GM18508 (cell line): ENCODE data around the gene SLC16A9.
A peak's percentile ranks its signal among the peaks of the same experiment; 100 is the strongest.
"Not testable (repeated sequence)": the region's sequence is repeated elsewhere in the genome, so short reads cannot be mapped to it uniquely, and the experiment has no call there.

ENCODE experiments used
- ATAC-seq: cut with Tn5 transposase; IDR thresholded peaks from one replicate; pipeline ENCODE4 v1.9.1; 2021; ENCODE audit warnings: moderate number of reproducible peaks; ENCODE audit not compliant: insufficient read depth, unreplicated experiment

Gene SLC16A9, protein sequence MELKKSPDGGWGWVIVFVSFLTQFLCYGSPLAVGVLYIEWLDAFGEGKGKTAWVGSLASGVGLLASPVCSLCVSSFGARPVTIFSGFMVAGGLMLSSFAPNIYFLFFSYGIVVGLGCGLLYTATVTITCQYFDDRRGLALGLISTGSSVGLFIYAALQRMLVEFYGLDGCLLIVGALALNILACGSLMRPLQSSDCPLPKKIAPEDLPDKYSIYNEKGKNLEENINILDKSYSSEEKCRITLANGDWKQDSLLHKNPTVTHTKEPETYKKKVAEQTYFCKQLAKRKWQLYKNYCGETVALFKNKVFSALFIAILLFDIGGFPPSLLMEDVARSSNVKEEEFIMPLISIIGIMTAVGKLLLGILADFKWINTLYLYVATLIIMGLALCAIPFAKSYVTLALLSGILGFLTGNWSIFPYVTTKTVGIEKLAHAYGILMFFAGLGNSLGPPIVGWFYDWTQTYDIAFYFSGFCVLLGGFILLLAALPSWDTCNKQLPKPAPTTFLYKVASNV

GRCh38 chr10:59709395-59710125, at the start of gene SLC16A9:
Gene SLC16A9, minus strand, starts transcription at chr10:59709850. Its CDS starts 25,559 bp downstream, at chr10:59684291.
- ATAC-seq = peak; percentile 69

- no peak for ATAC-seq
These were observed 48.3 kb upstream of the SLC16A9 start for GRCh38 chr10:59757966-59758365.

DNA sequence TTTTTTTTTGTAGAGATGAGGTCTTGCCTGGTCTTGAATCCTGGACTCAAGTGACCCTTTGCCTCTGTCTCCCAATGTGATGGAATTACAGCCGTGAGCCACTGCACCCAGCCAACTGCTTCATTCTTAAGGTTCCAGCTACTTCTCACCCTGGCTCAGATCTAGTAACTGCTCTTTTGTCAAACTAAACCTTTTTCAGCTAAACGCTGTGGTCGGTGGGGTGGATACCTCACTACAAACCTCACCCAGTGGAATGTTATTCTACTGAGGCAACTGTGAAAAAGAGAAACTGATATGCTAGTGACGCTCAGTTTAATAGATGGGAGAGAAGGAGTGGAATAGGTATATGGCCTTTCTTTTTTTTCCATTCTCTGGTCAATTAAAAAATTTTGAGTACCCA, 45.3 kb upstream of the SLC16A9 start:
- ATAC-seq = no peak

DNA sequence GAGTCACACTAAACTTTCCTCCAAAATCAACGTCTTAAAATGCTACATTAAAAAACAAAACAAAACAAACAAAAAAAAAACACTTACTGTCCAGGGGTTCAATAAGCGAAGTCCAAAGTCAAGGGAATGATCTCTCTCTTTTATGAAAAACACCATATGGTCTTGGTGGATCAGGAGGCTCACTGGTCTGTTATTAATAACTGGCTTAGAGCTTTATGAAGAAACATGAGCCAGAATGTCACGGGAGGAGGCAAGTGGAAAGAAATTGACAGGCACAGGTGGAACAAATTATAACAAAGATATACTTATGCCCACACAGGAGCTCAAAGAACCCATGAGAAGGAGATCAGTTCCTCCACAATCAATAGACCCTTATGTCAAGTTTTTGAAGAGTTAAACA, 43.6 kb upstream of the SLC16A9 start, which contains the start of gene MRLN:
MRLN (minus strand) TSS at position 189 of the 400 bp plus-strand sequence.
- ATAC-seq = no peak

- no peak for ATAC-seq
These were observed 42.8 kb upstream of the SLC16A9 start for GRCh38 chr10:59752278-59752940.

GRCh38 chr10:59750155-59750945, 40.7 kb upstream of the SLC16A9 start:
- ATAC-seq = no peak

- ATAC-seq = peak; percentile 80
These were observed 39.2 kb upstream of the SLC16A9 start for GRCh38 chr10:59748834-59749233.

GRCh38 chr10:59745163-59745650, 35.6 kb upstream of the SLC16A9 start:
- ATAC-seq = no peak

- not testable (repeated sequence) for ATAC-seq
These were observed 35.1 kb upstream of the SLC16A9 start for GRCh38 chr10:59744762-59745161.

DNA sequence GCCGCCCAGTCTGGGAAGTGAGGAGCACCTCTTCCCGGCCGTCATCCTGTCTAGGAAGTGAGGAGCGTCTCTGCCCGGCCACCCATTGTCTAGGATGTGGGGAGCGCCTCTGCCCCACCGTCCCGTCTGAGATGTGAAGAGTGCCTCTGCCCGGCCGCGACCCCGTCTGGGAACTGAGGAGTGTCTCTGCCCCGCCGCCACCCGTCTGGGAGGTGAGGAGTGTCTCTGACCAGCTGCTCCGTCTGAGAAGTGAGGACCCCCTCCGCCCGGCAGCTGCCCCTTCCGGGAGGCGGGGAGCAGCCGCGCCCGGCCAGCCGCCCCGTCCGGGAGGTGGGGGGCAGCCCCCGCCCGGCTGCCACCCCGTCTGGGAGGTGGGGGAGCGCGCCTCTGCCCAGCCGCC, 34.5 kb upstream of the SLC16A9 start:
- ATAC-seq = not testable (repeated sequence)

GRCh38 chr10:59741583-59741982, 31.9 kb upstream of the SLC16A9 start:
- ATAC-seq = no peak

DNA sequence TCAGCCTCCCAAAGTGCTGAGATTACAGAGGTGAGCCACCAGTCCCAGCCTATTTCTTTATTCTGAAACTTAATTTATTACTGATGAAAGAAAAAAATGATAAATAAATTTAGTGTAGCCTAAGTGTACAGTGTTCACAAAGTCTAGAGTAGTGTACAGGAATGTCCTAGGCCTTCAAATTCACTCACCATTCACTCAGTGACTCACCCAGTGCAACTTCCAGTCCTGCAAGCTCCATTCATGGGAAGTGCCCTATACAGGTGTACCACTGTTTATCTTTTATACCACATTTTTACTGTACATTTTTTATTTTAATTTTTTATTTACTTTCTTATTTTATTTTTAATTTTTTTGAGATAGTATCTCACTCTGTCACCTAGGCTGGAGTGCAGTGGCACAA, 31.4 kb upstream of the SLC16A9 start:
- no peak for ATAC-seq

DNA sequence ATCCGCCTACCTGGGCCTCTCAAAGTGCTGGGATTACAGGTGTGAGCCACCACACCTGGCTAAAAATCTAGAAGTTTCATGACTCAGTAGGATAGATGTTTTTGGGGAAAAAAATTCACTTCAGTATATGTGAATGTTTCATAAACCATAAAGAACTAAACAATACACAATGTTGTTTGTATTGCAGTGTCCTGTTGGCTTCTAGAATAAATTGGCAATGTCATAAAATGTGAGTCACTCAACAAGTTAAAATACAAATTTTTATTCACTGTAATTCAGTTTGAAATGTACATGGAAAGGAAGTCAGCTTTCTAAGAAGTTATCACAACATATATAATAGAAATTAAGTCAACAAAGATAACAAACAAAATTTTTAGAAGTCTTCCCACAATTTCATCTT, 27.1 kb upstream of the SLC16A9 start:
- no peak for ATAC-seq

DNA sequence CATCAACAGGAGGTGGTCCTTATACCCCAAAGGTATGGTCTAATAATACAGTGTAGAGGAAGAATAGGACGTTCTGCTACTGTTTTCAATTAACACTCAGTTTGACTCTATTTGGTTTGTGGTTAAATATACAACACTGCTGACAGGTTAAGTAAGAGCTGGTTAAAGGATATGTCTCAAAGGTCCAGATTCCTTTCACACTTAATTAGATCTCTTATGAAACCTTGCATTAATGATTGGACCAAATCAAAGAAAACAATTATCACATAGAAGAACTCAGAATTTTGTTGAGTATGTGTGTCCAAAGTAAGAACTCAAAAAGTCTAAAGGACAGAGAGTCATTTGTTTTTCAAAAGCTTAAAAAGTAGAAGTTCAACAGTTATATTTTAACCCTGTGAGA, 25.6 kb upstream of the SLC16A9 start:
- no peak for ATAC-seq

DNA sequence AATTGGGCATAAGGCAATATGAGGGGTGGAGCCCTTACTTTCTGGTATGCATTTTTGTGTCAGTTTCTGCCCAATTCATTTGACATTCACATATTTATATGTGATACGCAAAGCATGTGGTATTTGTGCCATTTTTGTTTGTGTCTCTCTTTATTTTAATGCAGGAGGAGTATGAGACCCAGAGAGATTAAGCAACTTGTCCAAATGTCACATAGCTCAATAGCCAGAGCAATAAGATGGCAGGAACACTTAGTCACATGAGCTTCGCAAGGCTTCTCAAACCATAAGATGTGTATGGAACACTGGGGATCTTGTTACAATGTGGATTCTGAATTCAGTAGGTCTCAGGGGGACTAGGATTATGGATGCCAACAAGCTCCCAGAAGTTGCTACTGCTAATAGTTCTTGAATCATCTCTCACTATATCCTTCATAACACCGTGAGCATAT, 24.4 kb upstream of the SLC16A9 start:
- no peak for ATAC-seq

DNA sequence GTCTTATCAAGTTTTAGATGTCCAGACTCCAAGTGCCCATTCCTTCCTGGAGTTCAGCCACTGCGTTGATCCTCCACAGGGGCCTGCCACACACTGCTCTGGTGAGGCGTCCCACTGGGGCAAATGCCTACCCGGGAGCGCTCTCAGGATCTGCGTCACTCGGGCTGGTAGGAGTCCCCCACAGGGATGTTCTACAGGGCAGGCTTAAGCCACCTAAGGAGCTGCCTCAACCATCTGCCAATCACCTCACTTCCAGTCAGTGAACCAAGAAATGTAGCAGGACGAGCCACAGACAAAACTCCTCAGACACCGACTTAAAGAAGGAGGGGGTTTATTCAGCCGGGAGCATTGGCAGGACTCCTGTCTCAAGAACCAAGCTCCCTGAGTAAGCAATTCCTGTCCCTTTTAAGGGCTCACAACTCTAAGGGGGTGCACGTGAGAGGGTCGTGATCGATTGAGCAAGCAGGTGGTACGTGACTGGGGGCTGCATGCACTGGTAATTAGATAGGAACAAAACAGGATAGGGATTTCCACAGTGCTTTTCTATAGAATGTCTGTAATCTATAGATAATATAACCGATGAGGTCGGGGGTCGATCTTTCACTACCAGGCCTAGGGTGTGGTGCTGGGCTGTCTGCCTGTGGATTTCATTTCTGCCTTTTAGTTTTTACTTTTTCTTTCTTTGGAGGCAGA, 23.8 kb upstream of the SLC16A9 start:
- not testable (repeated sequence) for ATAC-seq

DNA sequence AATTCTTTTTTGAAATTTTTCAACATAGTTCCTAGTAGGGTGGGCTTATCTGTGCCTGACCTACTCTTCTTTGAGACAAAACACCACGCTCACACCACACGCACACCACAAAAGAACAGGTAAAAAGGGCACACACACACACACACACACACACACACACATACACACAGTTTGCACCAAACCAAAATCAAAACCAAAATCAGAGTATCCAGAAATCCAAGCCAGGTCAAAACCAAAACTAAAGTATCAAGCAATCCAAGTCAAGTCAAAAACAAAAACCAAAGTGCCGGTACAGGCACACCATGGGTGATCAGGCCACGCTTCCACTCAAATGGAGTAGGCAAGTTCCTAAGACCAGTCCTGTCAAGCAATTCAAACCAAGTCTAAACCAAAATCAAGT, 23.2 kb upstream of the SLC16A9 start:
- ATAC-seq = not testable (repeated sequence)

DNA sequence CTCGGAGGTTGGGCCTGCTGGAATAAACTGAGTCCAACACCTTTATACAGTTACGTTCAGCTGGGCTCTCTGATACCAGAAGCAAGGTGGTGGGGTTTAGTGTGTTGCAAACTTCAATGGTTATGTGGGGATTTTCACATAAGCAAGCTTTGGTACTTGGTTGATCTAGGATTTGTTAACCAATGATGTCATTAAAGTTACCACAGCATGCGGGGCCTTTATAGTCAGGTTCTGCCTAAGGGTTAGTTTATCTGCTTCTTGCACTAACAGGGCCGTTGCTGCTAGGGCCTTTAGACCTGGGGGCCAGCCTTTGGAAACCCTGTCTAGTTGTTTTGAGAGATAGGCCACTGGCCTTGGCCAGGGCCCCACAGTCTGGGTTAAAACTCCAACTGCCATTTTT, 19.5 kb upstream of the SLC16A9 start:
- ATAC-seq = not testable (repeated sequence)
